HG02610 (cell line): ENCODE data around the gene LRRC27.

Experiments used
- ATAC-seq: cut with Tn5 transposase; IDR thresholded peaks from one replicate; pipeline ENCODE4 v1.9.1; 2021; ENCODE audit warnings: mild to moderate bottlenecking, moderate library complexity; ENCODE audit not compliant: unreplicated experiment

The LRRC27 gene

GRCh38 chr10:132355297-132355696 is 23.3 kb downstream of the LRRC27 start:
- no peak for ATAC-seq

- ATAC-seq = no peak
These were observed 23.8 kb downstream of the LRRC27 start for GRCh38 chr10:132355754-132356153.

GRCh38 chr10:132356621-132357195 is 24.7 kb downstream of the LRRC27 start:
- no peak for ATAC-seq

- no peak for ATAC-seq
These were observed 25.5 kb downstream of the LRRC27 start for GRCh38 chr10:132357286-132358058.

- no peak for ATAC-seq
These were observed 27.5 kb downstream of the LRRC27 start for GRCh38 chr10:132359305-132360040.

GRCh38 chr10:132360766-132361447 is 28.9 kb downstream of the LRRC27 start:
- no peak for ATAC-seq

- ATAC-seq = no peak
These were observed 29.6 kb downstream of the LRRC27 start for GRCh38 chr10:132361581-132362101.

- no peak for ATAC-seq
These were observed 30.2 kb downstream of the LRRC27 start for GRCh38 chr10:132362151-132362611.

GRCh38 chr10:132363376-132363775 is 31.4 kb downstream of the LRRC27 start:
- ATAC-seq = no peak

- ATAC-seq = no peak
These were observed 32.1 kb downstream of the LRRC27 start for GRCh38 chr10:132363921-132364593.

GRCh38 chr10:132364594-132364970 is 32.6 kb downstream of the LRRC27 start:
- ATAC-seq = no peak

- no peak for ATAC-seq
These were observed 33.1 kb downstream of the LRRC27 start for GRCh38 chr10:132365102-132365501.

- no peak for ATAC-seq
These were observed 34.0 kb downstream of the LRRC27 start for GRCh38 chr10:132366006-132366405.

- ATAC-seq = no peak
These were observed 34.5 kb downstream of the LRRC27 start for GRCh38 chr10:132366499-132366898.

GRCh38 chr10:132368391-132368790 is 36.4 kb downstream of the LRRC27 start:
- ATAC-seq = no peak

- no peak for ATAC-seq
These were observed 37.1 kb downstream of the LRRC27 start for GRCh38 chr10:132368881-132369635.

- no peak for ATAC-seq
These were observed 37.7 kb downstream of the LRRC27 start for GRCh38 chr10:132369636-132370185.

GRCh38 chr10:132370426-132371340 is 38.7 kb downstream of the LRRC27 start:
- ATAC-seq = no peak
